ENCODE data around the gene ENOX1. TPM values are rescaled to one million over a fixed set of nuclear protein-coding genes. Genes with fewer than 3 reads are reported as not detected.

Gene ENOX1
- polyA plus RNA-seq, 1 donor (not counting 4 experiments of a cell fraction or from before 2014, with no cell fraction given): 1.1 TPM

DNA sequence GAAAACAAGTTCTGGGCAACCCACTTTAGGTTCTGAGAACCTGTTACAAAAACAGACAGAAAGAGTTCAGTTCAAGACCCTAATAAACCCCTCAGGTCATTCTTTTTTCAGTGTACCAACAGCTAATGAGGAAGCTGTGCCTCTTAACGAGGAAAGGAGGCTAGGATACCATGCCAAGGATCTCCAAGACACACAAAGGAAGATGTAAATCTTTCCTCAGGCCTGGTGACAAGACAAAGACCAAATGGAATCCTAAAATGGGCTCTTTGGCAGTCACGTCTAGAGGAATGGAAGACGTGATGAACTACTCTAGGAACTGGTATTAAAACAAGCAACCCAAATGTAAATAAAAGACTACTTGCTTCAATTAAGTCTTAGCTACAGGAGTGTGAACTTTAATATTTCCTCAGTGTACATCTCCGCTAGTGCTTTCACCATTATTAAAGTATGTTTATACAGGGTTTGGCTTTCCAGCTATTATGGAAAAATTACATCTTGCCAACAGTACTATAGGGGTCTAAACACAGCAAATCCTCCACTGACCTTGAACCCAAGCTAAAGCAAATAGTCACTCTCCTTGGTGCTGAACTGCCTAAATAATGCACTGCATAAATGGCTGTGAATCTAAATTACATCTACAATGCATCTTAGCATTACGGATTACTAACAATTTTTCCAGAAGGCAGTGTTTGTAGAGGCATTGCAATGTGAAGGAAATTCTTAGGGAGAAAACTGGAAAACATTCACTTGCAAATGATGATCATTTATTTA, 42.3 kb downstream of the ENOX1 start:
- no peaks in the 10 kb centered on the region for H3K27me3 ChIP-seq (ENCODE audit: control insufficient read depth, extremely low read depth, insufficient read depth, low read length)
- H4K20me1 ChIP-seq (ENCODE audit: control insufficient read depth, extremely low read depth, insufficient read depth, low read length): no peaks in the 10 kb centered on the region
- H2AFZ ChIP-seq (ENCODE audit: control insufficient read depth, low read length): no peak overlapping the region
- dilution Hi-C loops (cut with MboI; ENCODE audit: extremely low pct_ligation_motif_present, low sequenced_read_pairs): no loop called here
- no peak overlapping the region for H3K27ac ChIP-seq (ENCODE audit: control insufficient read depth, insufficient read depth, low read length)
- no peaks in the 10 kb centered on the region for H3K36me3 ChIP-seq (ENCODE audit: control insufficient read depth in 2 of 2, extremely low read depth in 1 of 2, insufficient read depth in 2 of 2, low read length in 2 of 2)
- FAIRE-seq (no peak), DNase-seq (ENCODE audit: low read depth, low spot score) (no peak)
- H3K4me2 ChIP-seq (ENCODE audit: control insufficient read depth, extremely low read depth, insufficient read depth, low read depth, low read length): no peak overlapping the region
- no peaks in the 10 kb centered on the region for H3K79me2 ChIP-seq (ENCODE audit: control insufficient read depth, insufficient read depth, low read length)
- TF ChIP-seq EZH2 (IDR thresholded peaks at IDR 0.05; ENCODE audit: low read length): no peak
- no peaks in the 10 kb centered on the region for H3K9me3 ChIP-seq (ENCODE audit: control insufficient read depth, low read depth, low read length)
- no peak overlapping the region for H3K9ac ChIP-seq (ENCODE audit: control insufficient read depth, extremely low read depth, insufficient read depth, low read length)
- H3K4me1 ChIP-seq (ENCODE audit: control insufficient read depth, extremely low read depth, insufficient read depth, low read length): no peaks in the 10 kb centered on the region
- no peaks in the 10 kb centered on the region for H3K9me1 ChIP-seq (ENCODE audit: control insufficient read depth, extremely low read depth, insufficient read depth, low read length)
- no peak overlapping the region for H3K4me3 ChIP-seq (ENCODE audit: control insufficient read depth in 2 of 3, extremely low read depth in 1 of 3, insufficient read depth in 2 of 3, low read depth in 1 of 3, low read length in 3 of 3)

DNA sequence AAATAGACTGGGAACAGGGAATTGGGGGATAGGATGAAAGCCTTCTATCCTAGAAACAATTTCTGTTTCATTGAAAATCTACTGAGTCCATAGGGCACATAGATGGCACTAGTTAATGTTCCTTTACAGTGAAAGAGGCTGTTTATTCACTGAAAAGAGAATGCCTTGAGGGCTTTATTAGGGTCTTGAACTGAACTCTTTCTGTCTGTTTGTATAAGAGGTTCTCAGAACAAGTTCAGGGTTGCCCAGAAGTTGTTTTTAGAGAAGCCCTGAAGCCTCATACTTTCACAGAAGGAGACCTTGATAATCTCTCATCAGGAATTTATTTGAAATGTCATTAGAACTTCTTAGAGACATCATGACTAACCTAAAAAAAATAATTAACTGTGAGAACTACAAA, 43.9 kb downstream of the ENOX1 start:
- no peak overlapping the region for H3K4me3 ChIP-seq (ENCODE audit: control insufficient read depth in 2 of 3, extremely low read depth in 1 of 3, insufficient read depth in 2 of 3, low read depth in 1 of 3, low read length in 3 of 3)
- no peaks in the 10 kb centered on the region for H3K79me2 ChIP-seq (ENCODE audit: control insufficient read depth, insufficient read depth, low read length)
- no peaks in the 10 kb centered on the region for H3K9me1 ChIP-seq (ENCODE audit: control insufficient read depth, extremely low read depth, insufficient read depth, low read length)
- no peaks in the 10 kb centered on the region for H3K36me3 ChIP-seq (ENCODE audit: control insufficient read depth in 2 of 2, extremely low read depth in 1 of 2, insufficient read depth in 2 of 2, low read length in 2 of 2)
- no peaks in the 10 kb centered on the region for H3K4me1 ChIP-seq (ENCODE audit: control insufficient read depth, extremely low read depth, insufficient read depth, low read length)
- H3K4me2 ChIP-seq (ENCODE audit: control insufficient read depth, extremely low read depth, insufficient read depth, low read depth, low read length): no peak overlapping the region
- no peak overlapping the region for H3K9ac ChIP-seq (ENCODE audit: control insufficient read depth, extremely low read depth, insufficient read depth, low read length)
- FAIRE-seq (no peak), DNase-seq (ENCODE audit: low read depth, low spot score) (no peak)
- dilution Hi-C loops (cut with MboI; ENCODE audit: extremely low pct_ligation_motif_present, low sequenced_read_pairs): no loop called here
- H3K27ac ChIP-seq (ENCODE audit: control insufficient read depth, insufficient read depth, low read length): no peak overlapping the region
- no peaks in the 10 kb centered on the region for H3K9me3 ChIP-seq (ENCODE audit: control insufficient read depth, low read depth, low read length)
- H4K20me1 ChIP-seq (ENCODE audit: control insufficient read depth, extremely low read depth, insufficient read depth, low read length): no peaks in the 10 kb centered on the region
- no peak overlapping the region for H2AFZ ChIP-seq (ENCODE audit: control insufficient read depth, low read length)
- no peaks in the 10 kb centered on the region for H3K27me3 ChIP-seq (ENCODE audit: control insufficient read depth, extremely low read depth, insufficient read depth, low read length)
- no peak for TF ChIP-seq EZH2 (IDR thresholded peaks at IDR 0.05; ENCODE audit: low read length)
- TF ChIP-seq, protein P1, sequence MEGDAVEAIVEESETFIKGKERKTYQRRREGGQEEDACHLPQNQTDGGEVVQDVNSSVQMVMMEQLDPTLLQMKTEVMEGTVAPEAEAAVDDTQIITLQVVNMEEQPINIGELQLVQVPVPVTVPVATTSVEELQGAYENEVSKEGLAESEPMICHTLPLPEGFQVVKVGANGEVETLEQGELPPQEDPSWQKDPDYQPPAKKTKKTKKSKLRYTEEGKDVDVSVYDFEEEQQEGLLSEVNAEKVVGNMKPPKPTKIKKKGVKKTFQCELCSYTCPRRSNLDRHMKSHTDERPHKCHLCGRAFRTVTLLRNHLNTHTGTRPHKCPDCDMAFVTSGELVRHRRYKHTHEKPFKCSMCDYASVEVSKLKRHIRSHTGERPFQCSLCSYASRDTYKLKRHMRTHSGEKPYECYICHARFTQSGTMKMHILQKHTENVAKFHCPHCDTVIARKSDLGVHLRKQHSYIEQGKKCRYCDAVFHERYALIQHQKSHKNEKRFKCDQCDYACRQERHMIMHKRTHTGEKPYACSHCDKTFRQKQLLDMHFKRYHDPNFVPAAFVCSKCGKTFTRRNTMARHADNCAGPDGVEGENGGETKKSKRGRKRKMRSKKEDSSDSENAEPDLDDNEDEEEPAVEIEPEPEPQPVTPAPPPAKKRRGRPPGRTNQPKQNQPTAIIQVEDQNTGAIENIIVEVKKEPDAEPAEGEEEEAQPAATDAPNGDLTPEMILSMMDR (optimal IDR thresholded peaks at IDR 0.05 in 1 of 3, IDR thresholded peaks at IDR 0.05 in 1 of 3, conservative IDR thresholded peaks at IDR 0.05 in 1 of 3; ENCODE audit: extremely low read depth in 1 of 3, insufficient read depth in 2 of 3, low read length in 3 of 3): no peak

Data from keratinocyte (primary cell).